H9 (cell line): ENCODE data around the gene MEIS3. TPM values are rescaled to one million over a fixed set of nuclear protein-coding genes. Genes with fewer than 3 reads are reported as not detected.

Experiments used
- DNase-seq: peaks from one replicate; pipeline ENCODE4 v3.0.0-alpha.2; 2017
- H2AFZ ChIP-seq: one replicate; pipeline ENCODE4 v1.6.1; 2013; ENCODE audit warnings: mild to moderate bottlenecking, low read length, control low read depth, moderate library complexity
- H2AK5ac ChIP-seq: 2 replicates; pipeline ENCODE4 v1.6.1; 2013; ENCODE audit warnings: low read length, control low read depth, mixed read lengths; ENCODE audit not compliant: insufficient read length
- H2BK120ac ChIP-seq: one replicate; pipeline ENCODE4 v1.6.1; 2013; ENCODE audit warnings: low read depth, mild to moderate bottlenecking, low read length, control low read depth, inconsistent platforms; ENCODE audit not compliant: poor library complexity, severe bottlenecking
- H2BK12ac ChIP-seq: 2 replicates; pipeline ENCODE4 v1.6.1; 2013; ENCODE audit warnings: low read length, control low read depth, mixed read lengths, low read depth; ENCODE audit not compliant: insufficient read length
- H2BK15ac ChIP-seq: 2 replicates; pipeline ENCODE4 v1.6.1; 2013; ENCODE audit warnings: low read depth, low read length, control low read depth
- H2BK20ac ChIP-seq: one replicate; pipeline ENCODE4 v1.6.1; 2013; ENCODE audit warnings: low read depth, mild to moderate bottlenecking, low read length, control low read depth, inconsistent platforms; ENCODE audit not compliant: poor library complexity, severe bottlenecking
- H2BK5ac ChIP-seq: 2 replicates; pipeline ENCODE4 v1.6.1; 2013; ENCODE audit warnings: low read length, control low read depth, mixed read lengths; ENCODE audit not compliant: insufficient read length
- H3K14ac ChIP-seq: 2 replicates; pipeline ENCODE4 v1.6.1; 2013; ENCODE audit warnings: low read length, control low read depth; ENCODE audit not compliant: insufficient read depth
- H3K18ac ChIP-seq: 2 replicates; pipeline ENCODE4 v1.6.1; 2013; ENCODE audit warnings: low read depth, mild to moderate bottlenecking, mixed read lengths, low read length, control low read depth; ENCODE audit not compliant: insufficient read length
- H3K23ac ChIP-seq: 2 replicates; pipeline ENCODE4 v1.6.1; 2013; ENCODE audit warnings: low read length, control low read depth, mixed read lengths, low read depth; ENCODE audit not compliant: insufficient read length
- H3K23me2 ChIP-seq: 2 replicates; pipeline ENCODE4 v1.6.1; 2013; ENCODE audit warnings: low read depth, mild to moderate bottlenecking, mixed read lengths, low read length, control low read depth; ENCODE audit not compliant: insufficient read length, poor library complexity, severe bottlenecking
- H3K27ac ChIP-seq: 2 replicates; pipeline ENCODE4 v1.5.1; 2013; ENCODE audit warnings: low read length, control low read depth, mixed read lengths, low read depth; ENCODE audit not compliant: insufficient read length
- H3K27me3 ChIP-seq: 2 replicates; pipeline ENCODE4 v1.6.1; 2013; ENCODE audit warnings: low read length, control low read depth, inconsistent platforms; ENCODE audit not compliant: insufficient read depth
- H3K4ac ChIP-seq: 2 replicates; pipeline ENCODE4 v1.6.1; 2013; ENCODE audit warnings: low read depth, mild to moderate bottlenecking, control low read depth, inconsistent platforms, low read length, moderate library complexity
- H3K4me1 ChIP-seq: 2 replicates; pipeline ENCODE4 v1.6.1; 2013; ENCODE audit warnings: low read length, control low read depth, inconsistent platforms; ENCODE audit not compliant: insufficient read depth
- H3K4me2 ChIP-seq: 2 replicates; pipeline ENCODE4 v1.6.1; 2013; ENCODE audit warnings: low read length, control low read depth, mixed read lengths; ENCODE audit not compliant: insufficient read length, insufficient read depth
- H3K56ac ChIP-seq: 2 replicates; pipeline ENCODE4 v1.6.1; 2013; ENCODE audit warnings: low read depth, mild to moderate bottlenecking, mixed read lengths, low read length, control low read depth; ENCODE audit not compliant: insufficient read length
- H3K79me1 ChIP-seq: 2 replicates; pipeline ENCODE4 v1.6.1; 2013; ENCODE audit warnings: low read depth, mild to moderate bottlenecking, moderate library complexity, low read length, control low read depth, inconsistent platforms; ENCODE audit not compliant: insufficient read depth, poor library complexity, severe bottlenecking
- H3K79me2 ChIP-seq: 2 replicates; pipeline ENCODE4 v1.6.1; 2013; ENCODE audit warnings: low read length, control low read depth, inconsistent platforms; ENCODE audit not compliant: insufficient read depth
- H3K9ac ChIP-seq: 2 replicates; pipeline ENCODE4 v1.6.1; 2013; ENCODE audit warnings: low read length, control low read depth, mixed read lengths; ENCODE audit not compliant: insufficient read length; ENCODE audit errors: extremely low read depth
- H3K9me3 ChIP-seq: one replicate; pipeline ENCODE4 v1.6.1; 2013; ENCODE audit warnings: low read depth, low read length, inconsistent platforms; ENCODE audit not compliant: control insufficient read depth
- H3T11ph ChIP-seq: one replicate; pipeline ENCODE4 v1.6.1; 2013; ENCODE audit warnings: mild to moderate bottlenecking, low read length, control low read depth, inconsistent platforms
- H4K20me1 ChIP-seq: one replicate; pipeline ENCODE4 v1.6.1; 2013; ENCODE audit not compliant: control insufficient read depth, insufficient read length, insufficient read depth
- H4K5ac ChIP-seq: 2 replicates; pipeline ENCODE4 v1.6.1; 2013; ENCODE audit warnings: low read depth, mild to moderate bottlenecking, mixed read lengths, low read length, control low read depth; ENCODE audit not compliant: insufficient read length
- H4K8ac ChIP-seq: replicated peaks from 2 replicates; pipeline ENCODE4 v1.6.1; 2013; ENCODE audit warnings: low read length, control low read depth, mixed read lengths, low read depth; ENCODE audit not compliant: insufficient read length
- H4K91ac ChIP-seq: 2 replicates; pipeline ENCODE4 v1.6.1; 2013; ENCODE audit warnings: low read depth, mild to moderate bottlenecking, moderate library complexity, mixed read lengths, low read length, control low read depth; ENCODE audit not compliant: insufficient read length
- H3K27ac Mint-ChIP-seq, 3 experiments: 2 replicates in 2 of 3; 3 replicates in 1 of 3; pipeline ENCODE4 v1.8.0; 2020 to 2021; ENCODE audit warnings: mixed read lengths in 3 of 3, mild to moderate bottlenecking in 1 of 3, moderate library complexity in 1 of 3
- H3K27me3 Mint-ChIP-seq: 2 replicates; pipeline ENCODE4 v1.8.0; 2021; ENCODE audit warnings: low read depth, mild to moderate bottlenecking, moderate library complexity, mixed read lengths
- H3K36me3 Mint-ChIP-seq, 3 experiments: 2 replicates in 2 of 3; 3 replicates in 1 of 3; pipeline ENCODE4 v1.8.0; 2020 to 2021; ENCODE audit warnings: low read depth in 3 of 3, mixed read lengths in 3 of 3; ENCODE audit not compliant: insufficient read depth in 1 of 3
- H3K4me1 Mint-ChIP-seq, 2 experiments: 2 replicates each; pipeline ENCODE4 v1.8.0; 2020; ENCODE audit warnings: mixed read lengths in 2 of 2
- H3K4me3 Mint-ChIP-seq, 2 experiments: 2 replicates in 1 of 2; 3 replicates in 1 of 2; pipeline ENCODE4 v1.8.0; 2020 to 2021; ENCODE audit warnings: mild to moderate bottlenecking in 2 of 2, mixed read lengths in 2 of 2, moderate library complexity in 1 of 2
- H3K9me3 Mint-ChIP-seq, 2 experiments: 2 replicates in 1 of 2; 3 replicates in 1 of 2; pipeline ENCODE4 v1.8.0; 2020; ENCODE audit warnings: mild to moderate bottlenecking in 2 of 2, mixed read lengths in 2 of 2, moderate library complexity in 1 of 2
- WGBS: extraction: QIAGEN DNeasy Blood & Tissue Kit; methylation state at CpG from one replicate; pipeline ENCODE4 v1.1.7; 2013; ENCODE audit warnings: missing lambda C conversion rate, low lambda C conversion rate, mixed read lengths; ENCODE audit not compliant: insufficient read length; ENCODE audit errors: extremely low coverage; 5-methylcytosine and 5-hydroxymethylcytosine counted together
- total RNA-seq: library from RNA; stranded (reverse); gene quantifications from 2 replicates; pipeline ENCODE4 v1.2.1, GENCODE V29; 2021
- TF ChIP-seq, protein P1 (sequence below): fragments of 200-600 bp; sonication (generic); conservative IDR thresholded peaks from 3 replicates; pipeline ENCODE4 v1.8.0; 2021; ENCODE audit warnings: antibody characterized with exemption, mild to moderate bottlenecking

Gene MEIS3
- total RNA-seq, 1 experiment from 2014 or later: 44.0 TPM

DNA sequence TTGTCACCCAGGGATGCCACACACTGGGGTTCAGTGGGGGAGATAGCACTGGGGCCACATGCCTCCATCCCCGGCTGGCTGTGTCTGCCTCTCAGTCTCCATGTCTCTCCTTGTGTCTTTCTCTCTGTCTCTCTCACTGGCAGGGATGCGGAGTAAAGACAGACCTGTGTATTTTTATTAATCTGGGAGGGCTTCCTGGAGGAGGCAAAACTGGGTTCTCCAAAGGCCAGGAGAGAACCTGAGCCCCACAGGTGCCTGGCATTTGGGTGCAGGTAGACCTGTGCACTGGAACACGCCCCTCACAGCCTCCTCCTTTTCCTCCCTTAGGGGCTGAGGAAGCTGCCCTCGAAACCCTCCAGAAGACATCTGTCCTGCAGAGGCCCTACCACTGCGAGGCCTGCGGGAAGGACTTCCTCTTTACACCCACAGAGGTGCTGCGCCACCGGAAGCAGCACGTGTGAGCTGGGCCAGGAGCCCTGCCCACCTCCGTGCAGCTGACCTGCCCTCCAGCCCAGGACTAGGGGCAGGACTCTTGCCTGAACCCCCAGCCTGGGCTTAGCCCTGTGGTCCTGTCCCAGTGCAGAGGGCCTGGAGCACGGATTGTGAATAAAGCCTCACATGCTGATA, 37.6 kb downstream of the MEIS3 start:
- no peaks in the 10 kb centered on the region for H3K9me3 Mint-ChIP-seq
- Histone ChIP-seq H3K4ac (no peak overlapping the region), H3K23me2 (no peaks in the 10 kb centered on the region), H4K91ac (no peak overlapping the region), H3K18ac (no peak overlapping the region), H4K5ac (no peak overlapping the region), H2BK5ac (no peak overlapping the region), H3K79me1 (no peaks in the 10 kb centered on the region), H3K79me2 (no peaks in the 10 kb centered on the region), H3K4me1 (no peaks in the 10 kb centered on the region), H3K27me3 (no peaks in the 10 kb centered on the region), H3K27ac (no peak overlapping the region), H3K4me2 (no peak overlapping the region), H3K23ac (no peak overlapping the region), H3K14ac (no peak overlapping the region), H2BK12ac (no peak overlapping the region), H2AFZ (no peak overlapping the region), H3K9ac (no peak overlapping the region), H2BK20ac (no peak overlapping the region), H3K9me3 (no peaks in the 10 kb centered on the region), H2AK5ac (no peak overlapping the region), H4K20me1 (no peaks in the 10 kb centered on the region), H2BK15ac (no peak overlapping the region), H4K8ac (no peak overlapping the region), H2BK120ac (no peak overlapping the region), H3T11ph (no peak overlapping the region), H3K56ac (no peak overlapping the region)
- H3K27ac Mint-ChIP-seq: peak overlapping the region in 1 of 3 experiments; percentile 91; a peak in 3 of 7 replicates
- WGBS: no CpG with 5 or more reads among the region's 11 CpGs
- peaks cover 20 to 58% (median 42%) of the 10 kb centered on the region in 3 experiments; a peak in 6 of 7 replicates for H3K36me3 Mint-ChIP-seq
- TF ChIP-seq, protein P1, sequence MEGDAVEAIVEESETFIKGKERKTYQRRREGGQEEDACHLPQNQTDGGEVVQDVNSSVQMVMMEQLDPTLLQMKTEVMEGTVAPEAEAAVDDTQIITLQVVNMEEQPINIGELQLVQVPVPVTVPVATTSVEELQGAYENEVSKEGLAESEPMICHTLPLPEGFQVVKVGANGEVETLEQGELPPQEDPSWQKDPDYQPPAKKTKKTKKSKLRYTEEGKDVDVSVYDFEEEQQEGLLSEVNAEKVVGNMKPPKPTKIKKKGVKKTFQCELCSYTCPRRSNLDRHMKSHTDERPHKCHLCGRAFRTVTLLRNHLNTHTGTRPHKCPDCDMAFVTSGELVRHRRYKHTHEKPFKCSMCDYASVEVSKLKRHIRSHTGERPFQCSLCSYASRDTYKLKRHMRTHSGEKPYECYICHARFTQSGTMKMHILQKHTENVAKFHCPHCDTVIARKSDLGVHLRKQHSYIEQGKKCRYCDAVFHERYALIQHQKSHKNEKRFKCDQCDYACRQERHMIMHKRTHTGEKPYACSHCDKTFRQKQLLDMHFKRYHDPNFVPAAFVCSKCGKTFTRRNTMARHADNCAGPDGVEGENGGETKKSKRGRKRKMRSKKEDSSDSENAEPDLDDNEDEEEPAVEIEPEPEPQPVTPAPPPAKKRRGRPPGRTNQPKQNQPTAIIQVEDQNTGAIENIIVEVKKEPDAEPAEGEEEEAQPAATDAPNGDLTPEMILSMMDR: no peak
- peaks cover 9 to 12% of the 10 kb centered on the region in 2 experiments for H3K4me1 Mint-ChIP-seq
- no peak overlapping the region for H3K4me3 Mint-ChIP-seq
- H3K27me3 Mint-ChIP-seq: no peaks in the 10 kb centered on the region
- no peak for DNase-seq
